Measurements from ENCODE around the gene MTR. TPM values are rescaled to one million over a fixed set of nuclear protein-coding genes. Genes with fewer than 3 reads are reported as not detected.
"Not testable (repeated sequence)": the region's sequence is repeated elsewhere in the genome, so short reads cannot be mapped to it uniquely, and the experiment has no call there.

The MTR gene
- polyA plus RNA-seq, 1 donor = 19.7 TPM

DNA sequence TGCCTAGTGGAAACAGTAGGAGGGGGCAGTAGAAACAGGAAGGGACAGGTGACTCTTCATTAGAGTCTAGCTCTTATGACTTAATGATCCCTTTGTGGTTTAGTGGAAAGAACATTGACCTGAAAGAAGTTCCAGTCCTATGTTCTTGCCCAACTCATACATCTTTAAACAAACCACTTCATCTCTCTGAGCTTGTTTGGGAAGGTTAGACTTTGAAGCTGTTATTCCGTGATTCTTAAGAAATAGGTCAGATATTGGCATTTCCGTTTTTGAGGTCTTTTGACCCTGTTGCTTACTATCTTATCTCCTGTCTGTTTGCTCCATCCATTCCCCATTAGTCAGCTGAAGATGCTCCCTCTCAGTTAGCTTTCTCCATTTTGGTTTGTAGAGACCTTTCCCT lies 38.5 kb downstream of the MTR start:
- DNase-seq (ENCODE audit: low read depth) = no peak

DNA sequence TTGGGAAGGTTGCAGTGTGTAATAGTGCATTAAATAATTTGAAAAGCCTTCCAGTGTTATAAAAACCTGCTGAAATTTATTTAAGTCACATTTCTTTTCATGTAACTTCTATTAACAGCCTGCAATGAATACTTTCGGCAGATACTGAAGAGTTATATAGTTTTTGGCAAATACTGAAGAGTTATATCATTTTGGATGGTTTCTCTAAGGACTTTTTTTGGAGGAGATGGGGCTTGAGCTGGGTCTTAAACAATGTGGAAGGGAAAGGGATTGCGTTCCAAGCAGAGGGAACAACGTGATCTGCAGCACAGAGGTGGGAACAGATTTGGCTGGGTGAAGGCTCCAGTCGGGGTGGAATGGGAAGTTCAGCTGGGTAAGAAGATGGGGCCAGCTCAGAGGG lies 39.8 kb downstream of the MTR start:
- DNase-seq (ENCODE audit: low read depth) = no peak

DNA sequence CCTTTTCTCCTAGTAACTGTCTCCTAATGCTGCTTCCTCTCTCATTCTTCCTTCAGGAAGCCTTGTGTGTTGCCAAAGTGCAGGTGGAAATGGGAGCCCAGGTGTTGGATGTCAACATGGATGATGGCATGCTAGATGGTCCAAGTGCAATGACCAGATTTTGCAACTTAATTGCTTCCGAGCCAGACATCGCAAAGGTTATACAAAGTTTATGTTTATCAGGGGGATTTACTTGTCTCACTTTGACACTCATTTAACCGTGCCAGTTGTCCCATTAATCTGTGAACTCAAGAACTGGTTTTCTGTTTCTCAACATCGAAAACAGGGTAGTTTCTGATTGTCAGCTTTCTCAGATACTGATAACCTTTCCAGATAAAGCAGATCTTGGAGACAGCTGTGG lies 40.4 kb downstream of the MTR start:
- DNase-seq (ENCODE audit: low read depth) = no peak

DNA sequence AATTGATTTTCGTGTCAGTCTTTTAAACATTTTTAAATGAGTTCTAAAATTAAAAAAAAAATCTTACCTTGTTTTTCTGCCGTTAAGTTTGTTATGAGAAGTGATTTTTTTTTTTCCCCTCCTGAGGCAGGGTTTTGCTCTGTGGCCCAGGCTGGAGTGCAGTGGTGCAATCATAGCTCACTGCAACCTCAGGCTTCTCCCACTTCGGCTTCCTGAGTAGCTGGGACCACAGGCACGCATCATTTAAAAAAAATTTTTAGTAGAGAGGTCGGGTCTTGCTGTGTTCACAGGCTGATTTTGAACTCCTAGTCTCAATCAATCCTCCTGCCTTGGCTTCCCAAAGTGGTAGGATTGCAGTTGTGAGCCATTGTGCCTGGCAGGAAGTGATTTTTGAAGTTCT lies 41.1 kb downstream of the MTR start:
- no peak for DNase-seq (ENCODE audit: low read depth)

DNA sequence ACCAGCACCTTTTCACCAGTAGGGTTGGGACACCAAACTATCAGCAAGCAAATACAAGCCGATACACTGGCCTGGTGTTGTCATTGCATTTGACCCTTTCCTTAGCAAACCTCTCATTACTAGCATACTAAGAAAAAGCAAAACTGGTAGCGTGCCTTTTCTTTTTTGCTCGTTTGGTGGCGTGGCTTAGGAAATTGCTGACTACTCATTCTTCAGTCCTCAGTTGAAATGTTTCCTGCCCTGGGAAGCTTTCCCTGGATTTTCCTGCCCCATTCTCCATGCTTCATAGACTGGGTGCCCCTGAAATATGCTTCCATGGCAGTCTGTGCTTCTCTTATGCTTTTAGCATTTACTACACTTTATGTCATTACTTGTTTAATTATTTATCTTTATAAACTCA lies 42.0 kb downstream of the MTR start:
- DNase-seq (ENCODE audit: low read depth) = no peak

DNA sequence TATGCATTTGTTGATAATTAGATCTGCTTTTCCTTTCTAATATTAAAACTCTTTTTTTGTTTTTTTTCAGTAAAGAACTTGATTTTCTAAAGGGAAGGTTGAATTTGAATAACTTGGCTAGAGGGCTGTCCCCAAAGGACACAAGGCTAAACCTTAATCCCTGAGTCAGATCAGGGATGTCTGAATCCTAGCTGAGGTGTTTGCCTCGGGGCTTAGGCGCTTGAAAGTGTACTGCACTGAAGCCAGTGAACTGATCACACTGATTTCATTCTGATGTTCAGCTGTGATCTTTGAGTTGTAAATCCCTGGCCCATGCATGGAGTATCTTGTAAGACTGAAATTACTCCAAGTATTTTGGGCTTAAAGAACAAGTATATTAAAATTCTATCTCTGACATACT lies 42.8 kb downstream of the MTR start:
- DNase-seq (ENCODE audit: low read depth) = no peak

DNA sequence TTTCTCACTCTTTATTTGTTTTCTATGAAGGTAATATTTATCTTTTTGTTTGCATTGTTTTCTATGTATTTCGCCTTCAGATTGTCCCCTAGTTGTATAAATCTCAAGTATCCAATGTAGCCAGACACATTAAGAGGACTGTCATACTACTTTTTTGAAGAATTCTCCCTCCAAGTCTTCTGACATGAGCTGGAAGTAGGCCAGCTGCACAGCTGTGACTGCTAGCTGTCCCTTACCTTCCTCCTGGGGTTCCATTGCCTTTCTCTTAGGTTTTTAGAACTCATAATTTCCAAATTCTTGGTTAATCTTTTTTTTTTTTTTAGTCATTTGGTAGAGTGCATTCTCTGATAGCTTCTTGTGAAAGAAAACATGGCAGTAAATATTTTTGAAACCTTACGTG lies 46.2 kb downstream of the MTR start:
- no peak for DNase-seq (ENCODE audit: low read depth)

DNA sequence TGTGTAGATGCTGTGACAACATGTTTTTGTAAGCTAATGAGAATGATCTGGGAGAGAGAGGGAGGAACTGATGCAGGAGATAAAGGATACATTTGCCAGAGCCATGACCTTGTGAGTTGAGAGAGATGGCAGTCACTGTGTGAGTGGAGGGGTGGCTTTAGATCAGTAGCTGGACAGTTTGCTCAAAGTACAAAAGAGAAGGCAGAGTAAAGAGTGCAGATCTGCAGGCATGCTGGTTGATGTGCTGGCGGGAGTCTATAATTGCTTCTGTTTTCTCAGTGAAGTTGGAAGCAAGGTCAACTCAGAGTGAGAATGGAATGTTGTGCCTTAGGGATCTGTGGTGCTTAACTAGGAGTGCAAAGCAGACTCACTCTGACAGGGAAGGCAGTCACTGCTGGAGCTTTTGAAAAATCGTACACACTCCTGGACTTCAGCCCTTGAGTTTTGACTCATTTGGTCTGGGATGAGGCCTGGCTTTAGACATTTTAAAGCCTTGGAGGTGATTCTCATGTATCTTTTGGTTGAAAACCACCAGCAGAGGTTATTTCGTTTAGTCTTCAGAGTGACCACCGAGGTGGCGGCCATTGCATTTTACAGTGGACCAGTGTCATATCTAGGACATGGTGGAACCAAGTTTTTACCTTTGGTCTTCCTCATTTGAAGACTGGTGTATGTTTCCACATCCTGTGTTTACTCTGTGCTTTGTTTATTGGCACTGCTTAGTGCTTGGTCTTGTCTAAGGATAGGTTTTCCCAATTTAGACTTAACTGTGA lies 49.6 kb downstream of the MTR start:
- DNase-seq (ENCODE audit: low read depth) = no peak

DNA sequence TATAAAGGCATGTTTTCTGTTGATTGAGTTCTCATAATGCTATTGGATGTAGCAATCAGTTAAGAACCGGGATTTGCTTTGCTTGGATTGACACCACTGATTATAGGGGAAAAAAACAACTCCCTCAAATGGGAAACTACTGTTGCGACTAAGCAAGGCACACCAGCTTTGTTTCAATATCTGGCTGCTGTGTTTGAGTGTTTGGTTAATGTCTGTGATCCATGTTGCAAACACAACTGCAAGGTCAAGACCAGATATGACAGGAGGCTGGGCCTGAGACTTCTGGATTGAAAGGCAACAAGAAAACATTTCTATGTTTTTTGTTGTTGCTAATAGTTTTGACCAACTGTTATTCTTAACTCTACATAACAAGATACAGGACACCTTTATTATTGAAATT lies 50.7 kb downstream of the MTR start:
- DNase-seq (ENCODE audit: low read depth) = no peak

DNA sequence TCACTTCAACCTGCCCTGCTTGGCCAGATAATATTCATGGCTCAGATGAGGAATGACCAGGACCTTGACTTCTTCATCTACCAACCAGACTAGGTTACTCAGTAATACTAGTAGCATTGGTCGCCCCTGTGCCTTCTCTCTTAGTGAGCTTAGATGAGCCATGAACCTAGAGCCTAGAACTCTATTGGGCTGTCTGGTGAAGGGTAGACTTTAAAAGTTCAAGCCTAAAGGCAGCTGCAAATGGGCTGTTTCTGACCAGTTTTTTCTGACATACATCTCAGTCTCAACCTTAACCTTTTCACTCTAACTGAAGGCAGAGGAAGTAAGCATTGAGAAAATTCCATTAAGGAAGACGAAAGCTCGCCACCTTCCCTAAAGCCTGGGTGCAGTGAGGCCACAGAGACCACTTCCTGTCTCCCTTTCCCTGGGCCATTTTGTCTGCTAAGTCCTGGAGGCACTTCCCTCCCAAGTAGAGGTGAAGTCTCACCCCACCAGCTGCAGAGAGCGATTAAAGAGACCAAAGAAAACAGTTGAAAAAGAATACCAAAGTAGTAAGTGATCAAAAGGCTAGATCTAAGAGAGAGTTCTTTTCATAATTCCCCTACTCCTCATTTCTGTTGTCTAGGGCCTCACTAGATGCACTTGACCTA lies 53.3 kb downstream of the MTR start:
- no peak for DNase-seq (ENCODE audit: low read depth)

DNA sequence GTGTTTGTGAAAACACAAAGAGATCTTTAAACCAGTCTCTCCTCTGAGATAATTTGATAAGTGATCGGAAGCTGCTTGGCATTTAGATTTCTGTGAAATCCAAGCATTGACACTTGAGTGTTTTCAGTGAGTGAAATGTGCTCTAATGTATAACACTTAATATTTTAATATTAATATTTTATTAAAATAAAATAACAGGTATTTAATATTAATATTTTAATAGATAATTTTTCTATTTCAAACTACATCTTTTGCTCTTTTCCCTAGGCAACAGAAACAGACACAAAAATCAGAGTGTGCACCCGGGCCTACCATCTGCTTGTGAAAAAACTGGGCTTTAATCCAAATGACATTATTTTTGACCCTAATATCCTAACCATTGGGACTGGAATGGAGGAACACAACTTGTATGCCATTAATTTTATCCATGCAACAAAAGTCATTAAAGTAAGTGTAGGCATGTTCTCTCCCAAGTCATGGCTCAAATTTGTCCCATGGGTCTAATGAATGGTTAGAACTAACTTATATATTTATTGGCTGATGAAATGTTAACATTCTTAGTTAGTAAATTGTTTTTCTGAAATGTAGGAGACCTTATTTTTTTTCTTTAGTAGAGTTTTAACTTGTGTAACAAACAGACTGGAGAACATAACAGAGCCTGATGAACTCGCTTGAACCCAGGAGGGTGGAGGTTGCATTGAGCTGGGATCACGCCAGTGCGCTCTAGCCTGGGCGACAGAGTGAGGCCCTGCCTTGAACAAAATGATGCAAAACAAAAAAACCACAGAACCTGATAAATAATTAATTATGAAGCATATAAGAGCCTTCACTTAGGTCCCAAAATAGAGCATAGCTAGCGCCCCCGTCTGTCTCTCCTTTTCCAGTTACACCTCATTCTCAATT lies 55.2 kb downstream of the MTR start:
- DNase-seq (ENCODE audit: low read depth) = no peak

DNA sequence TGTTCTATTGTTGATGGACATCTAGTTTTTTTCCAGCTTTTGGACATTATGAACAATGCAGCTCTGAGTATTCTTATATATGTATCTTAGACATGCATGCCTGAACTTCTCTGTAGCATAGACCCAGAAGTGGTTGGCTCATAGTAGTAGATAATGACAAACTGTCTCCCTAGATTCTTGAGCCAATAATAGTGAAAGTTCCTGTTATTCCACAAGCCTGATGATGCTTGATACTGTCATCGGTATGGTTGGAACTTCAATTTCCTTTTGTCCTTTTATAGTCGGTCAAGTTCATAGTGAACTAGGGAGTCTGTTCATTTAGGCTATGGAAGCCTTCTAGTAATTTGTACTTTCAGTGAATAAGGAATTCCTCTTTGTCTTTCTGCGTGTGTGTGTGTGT lies 56.8 kb downstream of the MTR start:
- DNase-seq (ENCODE audit: low read depth) = no peak

DNA sequence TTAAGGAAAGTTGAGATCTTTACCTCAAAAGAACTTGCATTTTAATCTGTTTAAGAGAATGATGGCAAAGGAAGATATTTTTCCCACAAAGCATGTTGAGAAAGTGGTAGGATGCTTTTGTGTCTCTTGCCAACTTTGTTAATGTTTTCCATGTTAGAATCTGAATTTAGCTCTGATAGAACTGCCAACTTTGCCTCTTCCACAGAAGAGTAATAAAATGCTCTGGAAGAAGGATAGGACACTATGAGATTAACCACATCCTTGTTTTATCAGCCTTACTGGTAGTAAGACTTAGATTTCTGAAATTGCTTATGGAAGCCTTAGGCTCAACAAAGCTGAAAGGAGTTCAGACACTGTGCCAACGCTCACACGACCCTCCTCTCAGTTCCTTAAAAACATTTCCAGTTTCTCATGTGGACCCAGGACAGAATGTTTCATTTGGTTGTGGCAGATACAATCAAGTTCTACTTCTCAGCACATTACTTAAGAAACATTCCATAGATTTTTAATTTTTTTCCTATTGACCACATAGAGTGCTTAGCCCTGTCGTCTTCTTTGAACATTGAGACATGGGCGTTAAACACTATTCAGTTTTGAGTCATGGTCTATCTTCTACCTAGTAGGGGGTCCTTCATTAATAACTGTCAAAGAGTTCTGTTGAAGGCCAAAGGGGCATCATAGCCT lies 59.0 kb downstream of the MTR start:
- no peak for DNase-seq (ENCODE audit: low read depth)

DNA sequence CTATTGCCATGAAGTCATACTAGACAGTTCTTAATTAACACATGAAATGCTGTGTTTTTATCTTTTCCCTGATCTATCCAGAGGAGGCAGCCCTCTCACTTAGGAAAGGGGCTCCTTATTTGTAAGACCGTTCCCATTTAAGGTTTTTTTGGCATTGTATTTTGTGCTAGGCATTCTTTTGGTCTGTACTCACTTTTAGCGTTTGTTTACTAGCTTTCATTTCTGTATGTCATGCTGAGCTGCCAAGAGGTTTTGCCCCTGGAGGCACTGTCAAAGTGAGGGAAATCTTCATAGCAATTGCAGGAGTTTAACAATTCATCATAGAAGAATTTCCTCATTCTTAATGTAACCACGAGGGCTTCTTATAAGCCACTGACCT lies 59.5 kb downstream of the MTR start:
- no peak for DNase-seq (ENCODE audit: low read depth)

DNA sequence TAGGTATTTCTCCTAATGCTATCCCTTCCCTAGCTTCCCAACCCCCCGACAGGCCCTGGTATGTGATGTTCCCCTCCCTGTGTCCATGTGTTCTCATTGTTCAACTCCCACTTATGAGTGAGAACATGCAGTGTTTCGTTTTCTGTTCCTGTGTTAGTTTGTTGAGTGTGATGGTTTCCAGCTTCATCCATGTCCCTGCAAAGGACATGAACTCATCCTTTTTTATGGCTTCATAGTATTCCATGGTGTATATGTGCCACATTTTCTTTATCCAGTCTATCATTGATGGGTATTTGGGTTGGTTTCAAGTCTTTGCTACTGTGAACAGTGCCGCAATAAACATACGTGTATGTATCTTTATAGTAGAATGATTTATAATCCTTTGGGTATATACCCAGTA lies 61.6 kb downstream of the MTR start:
- DNase-seq (ENCODE audit: low read depth) = not testable (repeated sequence)

DNA sequence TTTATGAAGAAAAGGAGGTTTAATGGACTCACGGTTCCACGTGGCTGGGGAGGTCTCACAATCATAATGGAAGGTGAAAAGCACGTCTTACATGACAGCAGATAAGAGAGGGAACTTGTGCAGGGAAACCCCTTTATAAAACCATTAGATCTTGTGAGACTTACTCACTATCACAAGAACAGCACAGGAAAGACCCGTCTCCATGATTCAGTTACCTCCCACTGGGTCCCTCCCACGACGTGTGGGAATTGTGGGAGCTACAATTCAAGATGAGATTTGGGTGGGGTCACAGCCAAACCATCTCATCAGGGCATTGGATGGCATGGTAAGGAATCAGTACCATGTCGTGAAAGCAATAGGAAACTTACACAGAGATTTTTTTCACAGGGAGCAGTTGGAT lies 63.1 kb downstream of the MTR start:
- DNase-seq (ENCODE audit: low read depth) = no peak

DNA sequence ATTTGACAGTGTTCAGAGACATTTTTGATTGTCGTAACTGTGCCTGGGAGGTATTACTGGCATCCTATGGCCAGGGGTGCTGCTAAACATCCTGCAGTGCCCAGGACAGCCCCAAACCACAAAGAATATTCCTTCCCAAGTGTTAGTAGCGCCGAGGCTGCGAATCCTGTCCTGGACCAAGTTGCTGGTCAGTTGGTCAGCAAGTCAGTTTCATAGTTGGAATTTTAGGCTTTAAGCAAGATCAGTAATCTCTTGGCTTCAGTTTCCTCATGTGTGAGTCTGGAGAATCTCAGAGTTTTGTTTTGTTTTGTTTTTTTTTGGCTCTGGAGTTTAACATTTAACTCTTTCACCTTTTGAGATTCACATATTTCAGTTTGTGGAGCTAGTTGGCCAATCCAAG lies 65.0 kb downstream of the MTR start:
- DNase-seq (ENCODE audit: low read depth) = no peak

DNA sequence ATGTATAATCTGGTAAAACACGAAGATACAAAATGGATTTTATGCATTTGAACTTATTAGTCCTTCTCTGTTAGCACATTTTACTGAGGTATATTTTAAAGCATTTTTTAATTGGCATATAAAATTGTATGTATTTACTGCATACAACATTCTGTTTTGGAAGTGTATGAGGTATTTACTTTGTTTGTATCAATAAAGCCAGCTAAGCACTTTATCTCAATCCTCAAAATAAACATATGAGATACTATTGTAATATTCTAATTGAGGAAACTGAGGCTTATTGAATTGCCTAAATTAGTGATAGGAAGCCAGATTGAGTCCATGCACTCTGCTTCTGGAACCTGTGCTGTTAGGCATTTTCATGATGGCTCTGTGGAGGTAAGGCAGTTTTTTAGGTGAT lies 65.6 kb downstream of the MTR start:
- no peak for DNase-seq (ENCODE audit: low read depth)

DNA sequence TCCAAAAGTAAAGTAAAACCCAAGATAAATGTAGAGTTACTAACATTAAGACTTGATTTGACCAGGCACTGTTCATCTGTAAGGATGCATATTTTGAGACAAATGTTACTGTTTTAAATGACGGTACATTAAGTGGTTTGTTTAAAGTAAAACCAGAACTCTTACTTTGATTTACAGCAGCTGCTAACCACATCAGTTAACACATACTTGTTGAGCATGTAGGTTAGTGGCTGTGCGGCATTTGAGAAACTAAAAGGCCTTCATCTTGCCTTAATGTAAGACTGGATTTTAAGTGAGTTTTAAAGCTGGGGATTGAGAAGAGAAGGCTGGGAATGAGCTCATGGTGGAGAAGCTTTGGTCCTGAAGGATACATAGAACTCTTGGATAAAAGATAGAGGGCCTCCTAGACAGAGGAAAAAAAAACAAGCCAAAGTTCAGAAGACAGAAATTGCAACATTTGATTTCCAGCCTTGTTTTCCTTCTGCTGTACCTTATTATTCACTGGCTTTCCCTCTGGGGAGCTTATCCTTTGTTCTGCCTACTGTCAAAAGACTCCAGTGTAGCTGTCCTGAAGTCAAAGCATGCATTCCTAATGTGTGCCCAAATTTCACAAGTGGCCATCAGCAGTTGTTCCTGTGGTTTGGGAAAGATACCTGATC lies 66.6 kb downstream of the MTR start:
- no peak for DNase-seq (ENCODE audit: low read depth)

DNA sequence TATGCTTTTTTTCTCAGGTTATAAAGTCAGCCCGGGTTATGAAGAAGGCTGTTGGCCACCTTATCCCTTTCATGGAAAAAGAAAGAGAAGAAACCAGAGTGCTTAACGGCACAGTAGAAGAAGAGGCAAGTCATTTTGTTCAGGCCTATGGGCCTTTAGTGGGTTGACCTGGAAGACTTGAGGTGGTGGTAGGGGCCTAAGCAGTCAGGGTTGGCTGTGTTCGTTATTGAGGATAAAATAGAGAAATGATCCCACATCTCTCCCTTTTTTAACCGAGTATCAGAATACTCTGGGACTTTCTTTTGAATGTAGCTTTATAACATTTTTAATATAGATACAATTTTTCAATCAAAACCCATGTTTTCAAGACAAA lies 67.1 kb downstream of the MTR start:
- no peak for DNase-seq (ENCODE audit: low read depth)

DNA sequence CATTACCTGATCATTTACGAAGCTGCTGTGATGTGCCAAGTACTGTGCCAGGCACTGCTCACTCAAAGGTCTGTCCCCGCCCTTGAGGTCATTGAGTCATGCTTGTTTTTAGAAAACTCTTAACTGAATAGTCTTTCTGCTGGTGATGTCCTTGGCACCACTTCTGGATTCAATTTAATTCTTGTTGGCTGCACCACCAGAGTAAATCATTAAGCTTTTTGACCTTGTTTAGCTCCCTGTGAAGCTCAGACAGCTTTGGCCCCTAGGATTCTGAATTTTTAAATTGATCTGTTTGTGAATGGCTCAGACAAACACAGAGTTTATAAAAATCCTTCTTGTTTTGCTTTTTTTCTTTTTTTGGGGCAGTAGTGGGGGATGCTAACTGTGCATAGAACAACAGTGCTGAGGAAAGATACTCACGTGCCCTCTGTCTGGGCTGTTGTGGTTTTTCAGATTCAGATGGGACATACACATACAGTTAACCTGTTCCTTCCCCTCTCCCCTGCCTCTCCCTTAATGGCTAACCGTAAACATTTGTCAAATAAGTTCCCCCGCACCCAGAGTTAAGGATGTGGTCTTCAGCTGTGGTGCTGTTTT lies 67.6 kb downstream of the MTR start:
- no peak for DNase-seq (ENCODE audit: low read depth)
